Fibroblast of the aortic adventitia (primary cell): ENCODE results near the gene LIMK2. TPM values are rescaled to one million over a fixed set of nuclear protein-coding genes. Genes with fewer than 3 reads are reported as not detected.
"Not testable (repeated sequence)": the region's sequence is repeated elsewhere in the genome, so short reads cannot be mapped to it uniquely, and the experiment has no call there.

Experiments used
- DNase-seq: peaks from one replicate; pipeline ENCODE4 v3.0.0-alpha.2; 2010; ENCODE audit warnings: low read depth
- H3K4me3 ChIP-seq: 2 replicates; pipeline ENCODE4 v1.5.1; 2011; ENCODE audit warnings: low read depth, mild to moderate bottlenecking, control low read depth, low read length, moderate library complexity
- total RNA-seq: library from RNA; depleted of rRNA; stranded (reverse); fragments of >200 nt; gene quantifications from 2 replicates; pipeline ENCODE4 v1.2.3, GENCODE V29; 2012; ENCODE audit warnings: low replicate concordance
- TF ChIP-seq, protein P1 (sequence below): IDR thresholded peaks from 2 replicates; pipeline ENCODE4 v1.5.1; 2011; ENCODE audit warnings: mild to moderate bottlenecking, low read length, control low read depth, inconsistent platforms; ENCODE audit not compliant: insufficient read depth

The LIMK2 gene
- total RNA-seq, 1 donor = 10.0 TPM

GRCh38 chr22:31300896-31301295, 88.8 kb downstream of the LIMK2 start:
- H3K4me3 ChIP-seq = no peak overlapping the region
- no peak for DNase-seq
- TF ChIP-seq, protein P1, sequence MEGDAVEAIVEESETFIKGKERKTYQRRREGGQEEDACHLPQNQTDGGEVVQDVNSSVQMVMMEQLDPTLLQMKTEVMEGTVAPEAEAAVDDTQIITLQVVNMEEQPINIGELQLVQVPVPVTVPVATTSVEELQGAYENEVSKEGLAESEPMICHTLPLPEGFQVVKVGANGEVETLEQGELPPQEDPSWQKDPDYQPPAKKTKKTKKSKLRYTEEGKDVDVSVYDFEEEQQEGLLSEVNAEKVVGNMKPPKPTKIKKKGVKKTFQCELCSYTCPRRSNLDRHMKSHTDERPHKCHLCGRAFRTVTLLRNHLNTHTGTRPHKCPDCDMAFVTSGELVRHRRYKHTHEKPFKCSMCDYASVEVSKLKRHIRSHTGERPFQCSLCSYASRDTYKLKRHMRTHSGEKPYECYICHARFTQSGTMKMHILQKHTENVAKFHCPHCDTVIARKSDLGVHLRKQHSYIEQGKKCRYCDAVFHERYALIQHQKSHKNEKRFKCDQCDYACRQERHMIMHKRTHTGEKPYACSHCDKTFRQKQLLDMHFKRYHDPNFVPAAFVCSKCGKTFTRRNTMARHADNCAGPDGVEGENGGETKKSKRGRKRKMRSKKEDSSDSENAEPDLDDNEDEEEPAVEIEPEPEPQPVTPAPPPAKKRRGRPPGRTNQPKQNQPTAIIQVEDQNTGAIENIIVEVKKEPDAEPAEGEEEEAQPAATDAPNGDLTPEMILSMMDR = no peak

DNA sequence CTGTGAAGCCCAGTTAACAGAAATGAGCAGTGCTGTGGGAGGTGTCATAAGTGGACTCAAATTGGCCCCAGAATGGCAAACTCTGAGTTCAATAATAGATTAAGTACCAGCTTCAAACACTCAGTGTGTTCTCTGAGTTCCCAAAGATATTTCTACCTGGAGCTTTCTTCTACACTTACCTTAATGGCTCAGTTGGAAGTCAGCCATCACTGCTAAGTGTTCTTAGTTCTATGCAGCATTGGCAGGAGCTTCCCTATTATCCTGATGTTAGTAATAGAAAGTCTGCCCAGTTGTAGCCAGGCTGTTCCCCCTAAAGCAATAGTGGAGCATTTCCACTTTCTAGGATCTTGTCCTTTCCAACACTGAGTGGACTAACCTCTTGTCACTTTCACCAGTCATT, 89.9 kb downstream of the LIMK2 start:
- DNase-seq = no peak
- no peak overlapping the region for H3K4me3 ChIP-seq
- TF ChIP-seq, protein P1 = no peak

DNA sequence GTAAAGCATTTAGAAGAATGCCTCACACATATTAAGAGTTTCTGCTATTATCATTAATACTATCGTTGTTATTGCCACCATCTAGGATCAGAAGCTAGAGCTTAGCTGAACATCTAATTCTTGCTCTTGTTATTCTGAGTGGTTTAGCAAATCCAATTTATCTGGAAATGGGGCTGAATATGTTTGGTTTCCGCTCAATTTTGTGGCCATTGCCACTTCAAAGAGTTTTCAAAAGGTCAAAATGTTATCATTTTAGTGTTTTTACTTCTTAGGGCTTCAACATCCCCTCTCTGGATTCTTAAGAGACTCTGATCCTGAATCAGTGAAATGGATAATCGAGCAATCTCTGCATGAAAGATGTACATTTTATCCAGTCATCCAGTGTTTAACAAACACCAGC, 90.4 kb downstream of the LIMK2 start:
- no peak overlapping the region for H3K4me3 ChIP-seq
- TF ChIP-seq, protein P1 = no peak
- DNase-seq = no peak

DNA sequence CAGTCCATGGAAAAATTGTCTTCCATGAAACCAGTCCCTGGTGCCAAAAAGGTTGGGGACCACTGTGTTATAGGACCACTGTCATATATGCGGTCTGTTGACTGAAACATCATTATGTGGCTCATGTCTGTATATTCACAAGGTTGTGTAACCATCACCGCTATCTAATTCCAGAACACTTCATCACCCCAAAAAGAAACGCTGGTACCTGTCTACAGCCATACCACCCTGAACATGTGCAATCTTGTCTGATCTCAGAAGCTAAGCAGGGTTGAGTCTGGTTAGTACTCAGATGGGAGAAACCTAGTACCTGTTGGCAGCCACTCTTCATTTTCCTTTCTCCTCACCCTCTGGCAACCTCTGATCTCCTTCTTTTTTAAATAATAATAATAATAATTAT, 93.1 kb downstream of the LIMK2 start:
- TF ChIP-seq, protein P1 = no peak
- DNase-seq = no peak
- H3K4me3 ChIP-seq = no peak overlapping the region

DNA sequence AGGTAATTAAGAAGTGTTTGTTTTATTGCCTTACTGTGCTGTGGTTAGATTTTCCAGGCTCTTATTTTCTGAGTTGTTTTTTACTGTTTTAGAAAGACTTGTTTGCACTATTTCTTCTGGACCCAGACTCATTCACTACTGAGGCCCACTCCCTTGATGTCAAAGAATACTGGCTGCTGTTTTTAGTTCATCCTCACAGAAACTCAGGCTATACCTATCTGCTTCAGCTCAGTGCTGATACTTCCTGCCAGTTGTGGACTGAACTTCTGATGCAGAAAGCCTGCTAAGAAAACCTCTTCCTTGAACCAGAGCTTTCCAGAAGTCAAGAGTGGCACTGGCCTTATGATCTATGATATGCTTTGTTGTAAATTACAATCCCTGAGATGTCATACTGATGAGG, 96.1 kb downstream of the LIMK2 start:
- H3K4me3 ChIP-seq = no peak overlapping the region
- no peak for DNase-seq
- TF ChIP-seq, protein P1 = no peak

GRCh38 chr22:31313366-31314147, 101.5 kb downstream of the LIMK2 start:
- TF ChIP-seq, protein P1 = peak; percentile 91
- H3K4me3 ChIP-seq = no peak overlapping the region
- DNase-seq = peak; percentile 94

DNA sequence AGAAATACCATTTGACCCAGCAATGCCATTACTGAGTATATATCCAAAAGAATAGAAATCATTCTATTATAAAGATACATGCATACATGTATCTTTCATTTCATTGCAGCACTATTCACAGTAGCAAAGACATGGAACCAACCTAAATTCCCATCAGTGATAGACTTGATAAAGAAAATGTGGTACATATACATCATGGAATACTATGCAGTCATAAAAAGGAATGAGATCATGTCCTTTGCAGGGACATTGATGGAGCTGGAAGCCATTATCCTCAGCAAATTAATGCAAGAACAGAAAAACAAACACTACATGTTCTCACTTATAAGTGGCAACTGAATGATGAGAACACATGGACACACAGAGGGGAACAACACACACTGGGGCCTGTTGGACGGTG, 102.1 kb downstream of the LIMK2 start:
- H3K4me3 ChIP-seq, DNase-seq: not testable (repeated sequence)
